Suprapubic skin (tissue), 3 donors: ENCODE results near the gene ENO4.

Experiments
- EP300 ChIP-seq: sonication (generic); formaldehyde crosslinking; IDR thresholded peaks from one replicate; pipeline ENCODE4 v1.6.1; 2017; ENCODE audit warnings: antibody characterized with exemption
- POLR2A ChIP-seq, 2 donors: fragments of 450-650 bp; IDR thresholded peaks; one replicate each; pipeline ENCODE4 v1.6.1; 2017; ENCODE audit warnings: antibody characterized with exemption in 2 of 2, mild to moderate bottlenecking in 2 of 2, moderate library complexity in 2 of 2
- TF ChIP-seq, protein P1 (sequence below), 2 donors: fragments of 200-600 bp in 1 of 2; fragments of 450-650 bp in 1 of 2; sonication (generic) in 1 of 2; IDR thresholded peaks; one replicate each; pipeline ENCODE4 v1.5.1; 2016 to 2019; ENCODE audit warnings: antibody characterized with exemption in 2 of 2, mild to moderate bottlenecking in 1 of 2, moderate library complexity in 1 of 2

DNA sequence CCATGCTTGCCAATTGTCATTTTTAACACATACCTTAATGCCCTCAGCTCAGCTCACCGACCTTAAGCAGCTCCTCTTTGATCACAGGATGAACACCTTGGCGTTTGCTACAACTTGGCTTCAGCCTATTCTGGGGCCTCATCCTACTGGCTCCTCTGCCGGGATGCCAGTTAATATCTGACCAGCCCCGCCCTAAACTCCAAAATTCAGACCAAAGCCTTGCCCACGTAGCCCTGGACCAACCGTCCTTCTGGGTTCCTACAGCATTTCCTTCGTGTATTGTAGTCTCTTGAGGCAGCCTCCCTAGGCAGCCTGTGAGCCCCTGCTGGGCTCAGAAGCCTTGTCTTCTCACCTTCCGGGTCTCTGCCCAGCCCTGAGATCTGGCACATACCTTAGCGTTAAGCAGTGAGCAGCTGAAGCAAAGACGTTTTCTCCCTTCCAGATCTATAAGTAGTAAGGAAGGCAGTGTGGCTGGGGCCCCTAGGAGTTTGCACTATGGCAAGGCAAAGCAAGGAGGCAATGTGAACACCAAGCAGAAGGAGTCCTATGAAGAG, 836 bp downstream of the ENO4 start:
- TF ChIP-seq, protein P1, sequence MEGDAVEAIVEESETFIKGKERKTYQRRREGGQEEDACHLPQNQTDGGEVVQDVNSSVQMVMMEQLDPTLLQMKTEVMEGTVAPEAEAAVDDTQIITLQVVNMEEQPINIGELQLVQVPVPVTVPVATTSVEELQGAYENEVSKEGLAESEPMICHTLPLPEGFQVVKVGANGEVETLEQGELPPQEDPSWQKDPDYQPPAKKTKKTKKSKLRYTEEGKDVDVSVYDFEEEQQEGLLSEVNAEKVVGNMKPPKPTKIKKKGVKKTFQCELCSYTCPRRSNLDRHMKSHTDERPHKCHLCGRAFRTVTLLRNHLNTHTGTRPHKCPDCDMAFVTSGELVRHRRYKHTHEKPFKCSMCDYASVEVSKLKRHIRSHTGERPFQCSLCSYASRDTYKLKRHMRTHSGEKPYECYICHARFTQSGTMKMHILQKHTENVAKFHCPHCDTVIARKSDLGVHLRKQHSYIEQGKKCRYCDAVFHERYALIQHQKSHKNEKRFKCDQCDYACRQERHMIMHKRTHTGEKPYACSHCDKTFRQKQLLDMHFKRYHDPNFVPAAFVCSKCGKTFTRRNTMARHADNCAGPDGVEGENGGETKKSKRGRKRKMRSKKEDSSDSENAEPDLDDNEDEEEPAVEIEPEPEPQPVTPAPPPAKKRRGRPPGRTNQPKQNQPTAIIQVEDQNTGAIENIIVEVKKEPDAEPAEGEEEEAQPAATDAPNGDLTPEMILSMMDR (IDR thresholded peaks at IDR 0.05), result no peak
- TF ChIP-seq POLR2A (IDR thresholded peaks at IDR 0.05), result no peak
- TF ChIP-seq EP300, result no peak
